Panc1 (cell line): Measurements from ENCODE around the gene DPH2. TPM values are rescaled to one million over a fixed set of nuclear protein-coding genes. Genes with fewer than 3 reads are reported as not detected.

ENCODE experiments used
- ATAC-seq: fragments of 200-7000 bp; cut with Tn5 transposase; 2 replicates; pipeline ENCODE4 v1.9.1; 2020; ENCODE audit warnings: mild to moderate bottlenecking, moderate library complexity
- BruUV-seq: library from RNA; stranded (reverse); fragments of 400-500 nt; replicated peaks from 2 replicates; lab custom pipeline; 2021; lab: Mats Ljungman, UMichigan
- CTCF ChIA-PET: fragments of 300-600 bp; sonication (Branson Sonifier 250); formaldehyde crosslinking; loops from one replicate; lab custom pipeline; 2022; ENCODE audit warnings: antibody characterized with exemption; lab: Charles Lee
- POLR2A ChIA-PET: fragments of 300-600 bp; sonication (Branson Sonifier 250); formaldehyde crosslinking; loops from one replicate; lab custom pipeline; 2022; ENCODE audit warnings: antibody characterized with exemption; lab: Charles Lee
- DNase-seq: peaks from one replicate; pipeline ENCODE4 v3.0.0-alpha.2; 2010; ENCODE audit warnings: low read depth, low spot score
- H3K27ac ChIP-seq: 2 replicates; pipeline ENCODE4 v1.5.1; 2011; ENCODE audit warnings: mild to moderate bottlenecking, low read length, inconsistent platforms
- H3K27me3 ChIP-seq: fragments of 200-500 bp; sonication (Bioruptor generic); 2 replicates; pipeline ENCODE4 v1.6.0; 2014; ENCODE audit warnings: low read length, inconsistent platforms; ENCODE audit not compliant: control insufficient read depth, insufficient read depth
- H3K36me3 ChIP-seq: fragments of 200-500 bp; sonication (Bioruptor generic); 2 replicates; pipeline ENCODE4 v1.5.1; 2014; ENCODE audit warnings: inconsistent platforms, mild to moderate bottlenecking, low read length, moderate library complexity; ENCODE audit not compliant: control insufficient read depth, insufficient read depth
- H3K4me1 ChIP-seq: 2 replicates; pipeline ENCODE4 v1.5.1; 2011; ENCODE audit warnings: inconsistent platforms, mild to moderate bottlenecking, low read length, moderate library complexity; ENCODE audit not compliant: control insufficient read depth, insufficient read depth
- H3K4me3 ChIP-seq, 2 experiments: 2 replicates each; pipeline ENCODE4 v1.5.1; 2011 to 2012; ENCODE audit warnings: low read depth in 2 of 2, low read length in 2 of 2, mild to moderate bottlenecking in 2 of 2, inconsistent platforms in 1 of 2, moderate library complexity in 1 of 2
- H3K9me3 ChIP-seq: fragments of 200-500 bp; sonication (Bioruptor generic); 2 replicates; pipeline ENCODE4 v1.5.1; 2014; ENCODE audit warnings: low read depth, mild to moderate bottlenecking, inconsistent platforms, low read length, moderate library complexity; ENCODE audit not compliant: control insufficient read depth, insufficient read depth
- CTCF ChIP-seq: fragments of 450-650 bp; IDR thresholded peaks from 2 replicates; pipeline ENCODE4 v1.5.1; 2017; ENCODE audit warnings: mild to moderate bottlenecking
- POLR2AphosphoS5 ChIP-seq: IDR thresholded peaks from 2 replicates; pipeline ENCODE4 v1.6.1; 2012; ENCODE audit warnings: mild to moderate bottlenecking, low read depth, low read length, moderate library complexity
- REST ChIP-seq, 2 experiments: IDR thresholded peaks; 2 replicates each; pipeline ENCODE4 v1.6.1; 2011 to 2012; ENCODE audit warnings: low read depth in 2 of 2, control low read depth in 1 of 2, low read length in 1 of 2, mild to moderate bottlenecking in 1 of 2, moderate library complexity in 1 of 2; ENCODE audit not compliant: insufficient read depth in 1 of 2
- SIN3A ChIP-seq: IDR thresholded peaks from 2 replicates; pipeline ENCODE4 v1.6.1; 2012; ENCODE audit warnings: low read depth, mild to moderate bottlenecking, low read length, moderate library complexity, borderline replicate concordance; ENCODE audit not compliant: insufficient read depth
- TCF7L2 ChIP-seq: IDR thresholded peaks from 2 replicates; pipeline ENCODE4 v1.6.1; 2011; ENCODE audit warnings: mild to moderate bottlenecking, low read depth, low read length, inconsistent platforms
- in situ Hi-C: cut with HindIII; loops from 2 replicates; pipeline ENCODE4 v1.10.0; 2016; ENCODE audit warnings: low sequenced_read_pairs, low pct_unique_long_range_greater_than_20kb
- intact Hi-C: fragments of 100-400 bp; cut with micrococcal nuclease; formaldehyde crosslinking; loops from one replicate; pipeline ENCODE4 v1.10.0; 2022; ENCODE audit not compliant: unreplicated experiment
- total RNA-seq: library from RNA; stranded (reverse); gene quantifications from one replicate; pipeline ENCODE4 v1.2.1, GENCODE V29; 2021; ENCODE audit not compliant: unreplicated experiment

Gene DPH2
- total RNA-seq, 1 experiment from 2014 or later, result 76.0 TPM

GRCh38 chr1:43965316-43965715, 4.5 kb upstream of the DPH2 start:
- intact Hi-C loops (no loop called here), in situ Hi-C loops (no loop called here)
- Histone ChIP-seq H3K27ac (no peak overlapping the region), H3K4me1 (no peaks in the 10 kb centered on the region), H3K9me3 (no peaks in the 10 kb centered on the region), H3K4me3 (no peak overlapping the region), H3K27me3 (no peaks in the 10 kb centered on the region), H3K36me3 (peaks cover 4% of the 10 kb centered on the region; the same call in 1 of the 2 replicates)
- POLR2A ChIA-PET, result no interaction called here
- no peak for ATAC-seq
- DNase-seq, result no peak
- TF ChIP-seq TCF7L2 (no peak), POLR2AphosphoS5 (no peak), REST (IDR thresholded peaks at IDR 0.05; ENCODE audit: insufficient read depth in 1 of 2, low read depth in 2 of 2, low read length in 1 of 2) (no peak), CTCF (no peak), SIN3A (no peak)
- no TSS peak for BruUV-seq
- CTCF ChIA-PET, result no interaction called here

GRCh38 chr1:43968348-43968948, 1.4 kb upstream of the DPH2 start:
- ChIA-PET CTCF (no interaction called here), POLR2A (no interaction called here)
- Histone ChIP-seq H3K4me3 (no peak overlapping the region), H3K27ac (no peak overlapping the region), H3K36me3 (peaks cover 9% of the 10 kb centered on the region; the same call in 1 of the 2 replicates), H3K27me3 (no peaks in the 10 kb centered on the region), H3K9me3 (no peaks in the 10 kb centered on the region), H3K4me1 (peaks cover 11% of the 10 kb centered on the region)
- DNase-seq, result no peak
- BruUV-seq, result no TSS peak
- no peak for ATAC-seq
- in situ Hi-C loops, result no loop called here
- TF ChIP-seq REST (IDR thresholded peaks at IDR 0.05; ENCODE audit: insufficient read depth in 1 of 2, low read depth in 2 of 2, low read length in 1 of 2) (peak; percentile 95), TCF7L2 (no peak)
- intact Hi-C loops, result no loop called here
